Midbrain (tissue), 1 donor: ENCODE results near the gene PGS1.
A peak's percentile ranks its signal among the peaks of the same experiment; 100 is the strongest.

Experiments used
- DNase-seq: peaks from one replicate; lab custom pipeline; 2025; lab: John Stamatoyannopoulos, UW

The PGS1 gene

GRCh38 chr17:78408476-78409050, 30.1 kb downstream of the PGS1 start:
- no peak for DNase-seq

GRCh38 chr17:78409191-78409928, 30.9 kb downstream of the PGS1 start:
- no peak for DNase-seq

- DNase-seq: no peak
These were observed 32.9 kb downstream of the PGS1 start for GRCh38 chr17:78411241-78411857.

GRCh38 chr17:78412403-78412802, 34.0 kb downstream of the PGS1 start:
- no peak for DNase-seq

- no peak for DNase-seq
These were observed 36.0 kb downstream of the PGS1 start for GRCh38 chr17:78414178-78415162.

- no peak for DNase-seq
These were observed 37.6 kb downstream of the PGS1 start for GRCh38 chr17:78415821-78416711.

- DNase-seq: peak; percentile 19
These were observed 38.5 kb downstream of the PGS1 start for GRCh38 chr17:78416791-78417530.

GRCh38 chr17:78417531-78417909, 39.1 kb downstream of the PGS1 start:
- no peak for DNase-seq

GRCh38 chr17:78418326-78419026, 40.0 kb downstream of the PGS1 start:
- no peak for DNase-seq

- no peak for DNase-seq
These were observed 41.7 kb downstream of the PGS1 start for GRCh38 chr17:78419970-78420815.

GRCh38 chr17:78421084-78421533, 42.7 kb downstream of the PGS1 start:
- no peak for DNase-seq

GRCh38 chr17:78421534-78422266, 43.3 kb downstream of the PGS1 start:
- peak; percentile 77 for DNase-seq

GRCh38 chr17:78422267-78422605, 43.8 kb downstream of the PGS1 start:
- no peak for DNase-seq

- no peak for DNase-seq
These were observed 44.6 kb downstream of the PGS1 start for GRCh38 chr17:78422872-78423588.

- DNase-seq: no peak
These were observed 45.7 kb downstream of the PGS1 start for GRCh38 chr17:78423961-78424675.

- no peak for DNase-seq
These were observed 47.0 kb downstream of the PGS1 start for GRCh38 chr17:78425429-78425828.
